RWPE1 (cell line): ENCODE results near the gene EHD4.

Experiments used
- CTCF ChIA-PET: fragments of 350-600 bp; sonication (Branson Sonifier 250); formaldehyde crosslinking; extraction: SDS; loops from one replicate; lab custom pipeline; 2021; lab: Yijun Ruan, JAX
- POLR2A ChIA-PET: fragments of 400-600 bp; formaldehyde crosslinking; extraction: SDS; loops from one replicate; lab custom pipeline; 2020; ENCODE audit warnings: antibody characterized with exemption; ENCODE audit not compliant: low non-redundant PET; lab: Yijun Ruan, JAX
- DNase-seq: peaks from one replicate; pipeline ENCODE4 v3.0.0; 2012; ENCODE audit warnings: low spot score
- H3K27ac ChIP-seq: fragments of 450-650 bp; 2 replicates; pipeline ENCODE4 v1.5.1; 2017
- TF ChIP-seq, protein P1 (sequence below): fragments of 450-650 bp; conservative IDR thresholded peaks from 2 replicates; pipeline ENCODE4 v1.5.1; 2017; ENCODE audit warnings: low read depth, mild to moderate bottlenecking

The EHD4 gene

GRCh38 chr15:41860049-41860828, 112.1 kb downstream of the EHD4 start:
- H3K27ac ChIP-seq = no peak overlapping the region
- ChIA-PET POLR2A (no interaction called here), CTCF (interaction anchor here (0.6 to 1.0 kb wide), 3 partner anchors 9 to 45 kb away, joined by 3 to 5 read pairs (median 3); no protein-coding TSS in a partner anchor)
- DNase-seq = no peak
- TF ChIP-seq, protein P1, sequence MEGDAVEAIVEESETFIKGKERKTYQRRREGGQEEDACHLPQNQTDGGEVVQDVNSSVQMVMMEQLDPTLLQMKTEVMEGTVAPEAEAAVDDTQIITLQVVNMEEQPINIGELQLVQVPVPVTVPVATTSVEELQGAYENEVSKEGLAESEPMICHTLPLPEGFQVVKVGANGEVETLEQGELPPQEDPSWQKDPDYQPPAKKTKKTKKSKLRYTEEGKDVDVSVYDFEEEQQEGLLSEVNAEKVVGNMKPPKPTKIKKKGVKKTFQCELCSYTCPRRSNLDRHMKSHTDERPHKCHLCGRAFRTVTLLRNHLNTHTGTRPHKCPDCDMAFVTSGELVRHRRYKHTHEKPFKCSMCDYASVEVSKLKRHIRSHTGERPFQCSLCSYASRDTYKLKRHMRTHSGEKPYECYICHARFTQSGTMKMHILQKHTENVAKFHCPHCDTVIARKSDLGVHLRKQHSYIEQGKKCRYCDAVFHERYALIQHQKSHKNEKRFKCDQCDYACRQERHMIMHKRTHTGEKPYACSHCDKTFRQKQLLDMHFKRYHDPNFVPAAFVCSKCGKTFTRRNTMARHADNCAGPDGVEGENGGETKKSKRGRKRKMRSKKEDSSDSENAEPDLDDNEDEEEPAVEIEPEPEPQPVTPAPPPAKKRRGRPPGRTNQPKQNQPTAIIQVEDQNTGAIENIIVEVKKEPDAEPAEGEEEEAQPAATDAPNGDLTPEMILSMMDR = no peak

GRCh38 chr15:41858756-41859155, 113.6 kb downstream of the EHD4 start:
- CTCF ChIA-PET = interaction anchor here (0.6 kb wide), 1 partner anchor 47 kb away, joined by 5 read pairs; no protein-coding TSS in a partner anchor
- no peak overlapping the region; the same call in 1 of the 2 replicates for H3K27ac ChIP-seq
- no peak for DNase-seq
- TF ChIP-seq, protein P1 = no peak
- POLR2A ChIA-PET = no interaction called here

DNA sequence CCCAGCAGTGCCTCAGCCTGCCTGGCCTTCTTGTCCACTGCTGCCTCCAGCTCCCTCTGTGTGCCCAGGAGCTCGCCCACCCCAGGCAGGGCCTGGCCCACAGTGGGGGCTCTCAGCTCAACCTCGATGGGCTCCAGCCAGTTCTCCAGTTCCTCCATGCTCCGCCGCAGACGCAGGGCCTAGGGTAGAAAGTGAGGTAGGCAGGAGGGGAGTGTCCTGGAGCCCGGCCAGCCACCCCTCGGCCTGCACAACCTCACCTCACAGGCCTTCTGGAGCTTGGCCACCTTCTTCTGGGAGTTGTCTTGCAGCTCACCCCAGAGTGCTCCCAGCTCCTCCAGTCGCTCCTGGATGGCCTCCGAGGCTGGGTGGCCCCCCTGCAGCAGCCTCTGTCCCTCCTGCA, 115.0 kb downstream of the EHD4 start:
- POLR2A ChIA-PET = no interaction called here
- no peak overlapping the region; the same call in 1 of the 2 replicates for H3K27ac ChIP-seq
- CTCF ChIA-PET = no interaction called here
- DNase-seq = no peak
- TF ChIP-seq, protein P1 = no peak

- TF ChIP-seq, protein P1 = no peak
- H3K27ac ChIP-seq = no peak overlapping the region
- ChIA-PET CTCF (no interaction called here), POLR2A (no interaction called here)
- no peak for DNase-seq
Measured at GRCh38 chr15:41856716-41857115, 115.6 kb downstream of the EHD4 start.

- ChIA-PET POLR2A (no interaction called here), CTCF (no interaction called here)
- no peak for DNase-seq
- TF ChIP-seq, protein P1 = no peak
- H3K27ac ChIP-seq = no peak overlapping the region
Measured at GRCh38 chr15:41856262-41856661, 116.1 kb downstream of the EHD4 start.

- TF ChIP-seq, protein P1 = no peak
- H3K27ac ChIP-seq = no peak overlapping the region; the same call in 1 of the 2 replicates
- no peak for DNase-seq
- CTCF ChIA-PET = no interaction called here
- POLR2A ChIA-PET = no interaction called here
Measured at GRCh38 chr15:41855261-41855961, 116.9 kb downstream of the EHD4 start.
